LHCN-M2 (cell line): ENCODE measurements around the gene USP40. TPM values are rescaled to one million over a fixed set of nuclear protein-coding genes. Genes with fewer than 3 reads are reported as not detected.

Source experiments
- DNase-seq: peaks from one replicate; pipeline ENCODE4 v3.0.0-alpha.2; 2012; ENCODE audit warnings: low read depth
- total RNA-seq: library from RNA; depleted of rRNA; stranded (reverse); fragments of >200 nt; gene quantifications from 2 replicates; pipeline ENCODE4 v1.2.3, GENCODE V29; 2014

USP40 gene
- total RNA-seq, 1 experiment from 2014 or later: 28.5 TPM

DNA sequence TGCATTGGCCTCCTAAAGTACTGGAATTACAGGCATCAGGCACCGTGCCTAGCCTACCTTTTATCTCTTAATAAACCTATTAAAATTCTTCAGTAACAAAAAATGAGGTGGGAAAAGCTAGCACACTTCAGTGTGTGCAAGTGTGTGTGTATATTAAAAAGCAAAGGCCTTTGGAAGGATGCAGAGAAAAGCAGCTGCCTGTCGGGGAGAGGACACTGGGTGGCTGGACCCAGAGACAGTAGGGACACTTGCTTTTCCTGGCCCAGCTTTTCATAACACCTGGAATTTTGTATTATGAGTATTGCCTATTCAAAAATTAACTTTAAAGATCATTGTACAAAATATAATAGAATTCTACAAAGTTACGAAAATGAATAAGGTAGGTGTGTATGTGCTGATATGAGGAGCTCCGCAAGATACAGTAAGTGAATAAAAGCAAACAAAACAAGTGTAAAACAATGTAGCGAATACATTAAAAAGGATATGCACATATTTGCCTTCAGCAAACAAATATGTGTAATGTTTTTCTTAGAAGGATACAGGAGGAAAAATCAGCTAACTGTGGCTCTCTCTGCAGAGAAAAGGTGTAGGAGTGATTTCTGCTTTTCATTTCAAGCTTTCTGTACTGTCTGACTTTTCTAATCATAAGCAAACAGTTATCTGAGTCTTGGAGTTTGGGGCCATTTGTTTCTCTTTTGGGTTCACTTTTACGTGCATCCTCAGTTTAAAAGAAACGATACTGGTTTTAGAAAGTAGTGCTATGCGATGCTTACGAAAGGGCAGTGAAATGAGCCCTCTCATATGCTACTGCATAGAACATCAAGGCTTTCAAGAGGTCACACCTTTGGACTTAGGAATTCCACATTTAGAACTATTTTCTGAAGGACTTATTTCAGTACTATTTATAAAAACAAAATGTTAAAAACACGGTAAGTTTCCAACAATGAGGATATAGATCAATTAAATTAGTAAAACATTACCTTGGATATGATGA is 70.8 kb downstream of the USP40 start:
- no peak for DNase-seq

DNA sequence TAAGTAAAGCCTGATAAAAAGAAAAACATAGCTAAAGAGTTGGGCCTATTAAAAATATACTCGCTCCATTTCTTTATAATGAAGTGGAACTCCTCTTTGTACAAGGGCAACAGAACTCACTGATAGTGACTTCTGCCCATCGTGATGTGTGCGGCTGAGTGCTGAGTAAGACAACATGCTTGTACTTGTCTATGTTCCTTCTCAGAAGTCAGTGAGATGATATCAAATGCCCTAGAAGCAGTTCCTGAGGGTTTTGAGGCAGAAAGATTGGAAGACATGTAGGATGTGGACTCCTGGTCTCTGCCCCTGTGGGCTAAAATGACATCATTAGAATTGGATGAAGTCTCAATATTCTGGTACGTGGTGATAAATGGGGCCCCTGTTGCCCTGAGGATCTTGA is 73.8 kb downstream of the USP40 start:
- no peak for DNase-seq

DNA sequence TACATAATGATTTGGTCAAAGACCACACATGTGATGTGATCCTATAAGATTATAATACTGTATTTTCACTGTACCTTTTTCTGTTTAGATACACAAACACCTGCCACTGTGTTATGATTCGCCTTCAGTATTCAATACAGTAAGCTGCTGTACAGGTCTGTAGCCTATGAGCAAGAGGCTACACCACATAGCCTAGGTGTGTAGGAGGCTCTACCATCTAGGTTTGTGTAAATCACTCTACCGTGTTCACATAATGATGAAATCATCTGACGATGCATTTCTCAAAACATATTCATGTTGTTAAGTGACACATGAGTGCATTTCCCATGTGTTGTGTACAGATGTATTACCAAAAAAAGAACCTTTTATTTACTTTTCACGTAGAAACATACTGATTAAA is 74.5 kb downstream of the USP40 start:
- no peak for DNase-seq

DNA sequence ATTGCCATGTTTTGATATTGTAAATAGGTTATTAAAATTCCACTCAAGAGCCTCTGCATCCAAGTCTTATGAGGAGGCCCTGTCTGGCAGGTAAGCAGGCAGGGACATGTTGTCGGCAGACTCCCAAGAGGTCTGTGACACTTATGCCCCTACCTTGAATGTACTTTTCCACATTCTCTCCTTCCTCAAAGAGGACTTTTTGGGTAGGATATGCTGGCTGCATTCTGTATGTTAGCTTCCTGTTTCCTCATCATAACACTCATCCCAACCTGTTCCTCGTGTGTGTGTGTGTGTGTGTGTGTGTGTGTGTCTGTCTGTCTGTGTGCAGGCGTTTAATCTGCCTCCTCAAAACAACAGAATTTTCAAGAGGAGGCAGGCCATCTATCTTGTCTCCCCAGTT is 75.3 kb downstream of the USP40 start:
- DNase-seq: no peak

DNA sequence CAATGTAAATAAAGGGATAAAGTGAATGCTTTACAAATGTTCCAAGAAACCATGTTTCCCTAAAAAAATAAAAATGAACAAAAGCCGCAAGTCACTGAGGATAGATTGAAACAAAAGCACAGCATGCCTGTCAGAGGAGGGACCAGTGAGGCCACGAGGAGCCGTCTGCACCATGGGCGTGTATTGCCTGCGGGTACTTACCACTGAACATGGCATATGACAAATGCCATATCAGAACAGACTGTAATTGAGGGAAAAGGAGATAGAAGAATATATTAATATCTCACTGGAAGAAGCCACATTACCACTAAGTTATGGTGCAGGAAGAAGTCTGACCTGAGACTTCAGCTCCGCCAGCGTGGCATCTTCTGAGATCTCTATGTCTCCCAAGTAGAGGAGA is 75.8 kb downstream of the USP40 start:
- no peak for DNase-seq

DNA sequence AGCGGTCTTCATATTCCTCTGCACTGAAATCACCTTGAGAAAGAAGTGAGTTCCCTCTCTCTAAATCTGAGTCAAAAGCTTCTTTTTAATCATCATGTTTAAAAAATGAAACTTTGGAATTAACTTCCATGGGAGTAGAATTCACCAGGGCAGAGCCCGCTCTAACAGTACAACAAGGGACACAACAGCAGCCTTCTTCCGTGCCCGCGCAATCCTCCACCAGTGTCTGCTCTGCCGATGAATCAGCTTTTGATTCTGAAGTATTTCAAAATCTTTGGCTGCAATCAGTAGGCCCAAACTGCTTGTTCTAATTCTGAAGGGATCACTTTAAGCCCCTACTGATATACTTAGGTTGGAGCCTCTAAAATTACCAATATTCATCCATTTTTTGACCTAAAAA is 76.9 kb downstream of the USP40 start:
- no peak for DNase-seq

DNA sequence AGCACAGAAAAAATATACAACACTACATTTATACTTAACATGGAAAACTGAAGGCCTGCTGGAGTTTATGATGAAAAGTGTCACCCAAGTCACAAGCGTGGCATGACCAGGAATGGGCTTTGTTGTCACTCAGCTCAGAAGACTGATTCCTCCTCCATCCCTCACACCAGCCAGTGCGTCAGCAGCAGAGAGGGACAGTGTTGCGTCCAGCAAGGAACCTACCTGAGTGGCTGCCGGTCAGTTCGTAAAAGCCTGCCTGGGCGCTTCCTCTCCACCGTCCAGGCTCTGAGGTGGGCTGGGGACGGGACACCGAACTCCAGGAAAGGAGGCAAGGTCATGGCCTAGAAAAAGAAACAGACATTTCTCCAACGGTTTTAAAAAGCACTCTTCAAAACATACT is 77.4 kb downstream of the USP40 start:
- DNase-seq: no peak

DNA sequence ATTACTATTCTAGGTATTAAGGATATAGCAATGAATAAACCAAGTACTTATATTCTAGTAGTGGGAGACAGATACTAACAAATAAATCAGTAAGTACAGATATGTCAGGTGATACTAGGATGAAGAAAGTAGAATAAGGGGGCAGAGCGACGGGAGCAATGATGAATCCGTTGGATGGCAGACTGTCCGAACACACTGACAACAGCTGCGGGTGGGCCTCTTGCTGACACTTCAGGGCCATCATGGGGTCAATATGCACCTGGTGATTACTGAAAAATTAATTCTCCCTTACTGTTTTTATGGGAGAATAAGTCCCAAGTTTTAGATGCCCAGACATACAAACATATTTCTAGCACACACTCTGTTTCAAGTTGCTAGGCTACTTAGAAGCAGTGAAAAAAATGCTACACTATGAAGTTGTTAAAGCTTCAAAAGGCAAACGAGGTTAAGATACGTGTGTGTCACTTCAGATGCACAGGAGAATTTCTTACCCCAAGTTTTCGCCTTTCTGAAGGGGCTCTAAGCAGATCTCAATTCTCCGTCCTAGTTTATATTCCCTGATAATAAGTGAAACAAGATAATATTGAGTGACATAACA is 78.7 kb downstream of the USP40 start:
- DNase-seq: peak; percentile 52

DNA sequence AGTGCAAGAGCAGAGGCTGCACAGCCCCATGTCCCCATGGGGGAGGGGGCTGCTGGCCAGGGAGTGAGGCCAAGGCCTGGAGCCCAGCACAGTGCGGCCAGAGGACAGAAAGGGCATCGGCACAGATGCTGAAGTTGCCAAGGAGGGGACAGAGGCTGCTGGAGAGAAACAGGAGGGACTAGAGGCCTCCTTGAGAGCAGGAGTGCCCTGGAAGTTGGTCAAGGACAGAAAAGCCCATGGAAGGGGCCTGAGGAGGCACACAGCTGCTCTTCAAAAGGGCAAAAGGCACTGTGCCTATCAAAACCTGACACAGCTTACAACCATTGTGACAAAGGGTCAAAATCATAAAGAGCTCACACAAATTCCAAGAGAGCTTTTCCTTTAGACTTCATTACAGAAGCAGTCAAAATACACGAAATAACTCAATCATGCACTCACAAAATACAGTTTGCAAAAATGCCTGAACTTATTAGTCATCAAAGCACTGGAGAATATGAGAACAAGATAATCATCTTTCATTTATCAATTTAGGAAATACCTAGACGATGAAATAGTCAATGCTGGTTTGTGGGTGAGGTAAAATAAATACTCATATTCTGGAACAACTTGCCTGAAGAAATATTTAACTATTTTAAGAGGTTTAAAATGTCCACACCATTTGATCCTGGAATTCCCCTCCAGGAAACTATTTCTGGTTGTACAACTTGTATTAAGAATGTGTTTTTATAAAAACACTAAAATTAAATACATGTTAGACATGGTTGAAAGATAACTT is 79.6 kb downstream of the USP40 start:
- DNase-seq: peak; percentile 70

DNA sequence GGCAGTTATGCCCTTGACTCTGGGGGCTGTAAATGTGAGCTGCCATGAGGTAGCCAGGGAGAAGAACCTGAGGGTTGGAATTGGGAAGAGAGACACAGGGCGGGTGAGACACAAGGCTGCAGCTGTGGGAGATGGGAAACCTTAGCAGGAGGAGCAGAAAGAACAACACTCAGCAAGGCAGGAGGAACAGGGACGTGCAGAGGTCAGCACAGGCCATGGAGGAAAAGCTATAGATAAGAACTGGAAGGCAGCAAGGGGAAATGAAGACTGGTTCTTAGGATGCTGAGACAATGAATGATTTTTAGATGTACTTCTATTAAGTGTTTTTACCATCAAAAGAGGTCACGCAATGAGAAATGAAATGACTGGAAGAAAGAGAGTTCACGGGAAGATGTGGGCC is 80.2 kb downstream of the USP40 start:
- no peak for DNase-seq

DNA sequence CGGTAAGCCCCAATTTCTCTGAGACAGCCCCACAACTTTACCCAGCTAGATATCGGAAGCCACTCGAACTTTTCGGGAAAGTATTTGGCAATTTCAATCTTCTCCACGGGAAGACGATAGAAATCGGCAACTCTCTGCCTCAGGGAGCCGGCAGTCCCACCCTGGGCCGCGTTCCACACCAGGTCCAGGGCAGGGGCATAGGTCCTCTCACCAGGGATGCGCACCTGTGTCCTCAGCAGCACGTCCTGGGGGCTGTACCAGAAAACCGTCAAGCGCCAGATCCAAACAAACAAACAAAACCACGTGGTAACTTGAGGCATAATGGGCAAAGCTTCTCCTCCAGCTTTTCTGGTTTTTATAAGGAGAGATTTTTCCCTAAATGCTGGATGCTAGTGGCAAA is 80.9 kb downstream of the USP40 start:
- DNase-seq: no peak

DNA sequence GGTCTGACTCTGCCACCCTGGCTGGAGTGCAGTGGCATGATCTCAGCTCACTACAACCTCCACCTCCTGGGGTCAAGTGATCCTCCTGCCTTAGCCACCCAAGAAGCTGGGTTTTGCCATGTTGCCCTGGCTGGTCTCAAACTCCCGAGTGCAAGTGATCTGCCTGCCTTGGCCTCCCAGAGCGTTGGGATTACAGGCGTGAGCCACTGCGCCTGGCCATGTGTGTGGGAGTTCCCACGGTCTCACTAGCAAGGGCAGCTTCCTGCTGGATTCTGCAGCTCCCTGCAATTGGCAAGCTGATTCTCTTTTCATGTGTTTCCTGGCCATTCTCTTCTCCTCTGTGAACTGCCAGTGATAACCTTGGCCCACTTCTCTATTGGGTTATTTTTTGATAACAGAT is 84.0 kb downstream of the USP40 start:
- no peak for DNase-seq

DNA sequence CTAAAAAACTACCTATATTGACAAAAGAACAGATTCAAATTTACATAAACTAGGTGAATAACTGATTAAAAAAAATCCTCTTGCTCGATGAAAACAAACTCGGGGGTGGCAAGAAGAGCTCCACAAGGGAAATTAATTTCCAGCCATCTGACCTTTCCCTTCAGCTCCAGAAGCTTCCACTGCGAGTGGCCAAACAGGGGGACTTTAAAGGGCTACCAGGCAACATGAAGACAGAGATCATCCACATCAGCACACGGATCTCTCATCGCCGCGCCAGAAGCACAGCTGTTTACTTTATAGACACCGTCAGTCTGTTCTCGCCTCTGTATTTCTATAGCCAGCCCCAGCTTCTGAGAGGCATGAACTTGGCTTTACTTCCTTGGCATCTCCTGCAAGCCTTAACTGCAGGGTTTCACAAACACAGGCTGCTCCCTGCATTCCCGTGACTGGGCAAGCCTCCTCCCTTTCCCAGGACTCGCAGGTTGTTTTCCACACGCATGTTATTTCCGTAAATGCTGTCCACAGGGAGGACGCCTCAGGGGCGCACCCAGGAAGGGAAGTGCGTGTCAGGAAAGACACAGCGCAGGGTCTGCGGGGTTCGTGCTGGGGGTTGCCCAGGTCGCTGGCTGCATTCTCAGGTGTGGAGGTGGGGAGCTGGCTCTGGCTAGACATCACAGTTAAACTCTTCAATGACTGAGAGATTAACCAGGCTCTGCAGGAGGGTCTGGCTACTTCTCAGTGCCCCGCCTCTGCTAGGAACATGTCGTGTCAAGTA is 85.0 kb downstream of the USP40 start:
- no peak for DNase-seq

DNA sequence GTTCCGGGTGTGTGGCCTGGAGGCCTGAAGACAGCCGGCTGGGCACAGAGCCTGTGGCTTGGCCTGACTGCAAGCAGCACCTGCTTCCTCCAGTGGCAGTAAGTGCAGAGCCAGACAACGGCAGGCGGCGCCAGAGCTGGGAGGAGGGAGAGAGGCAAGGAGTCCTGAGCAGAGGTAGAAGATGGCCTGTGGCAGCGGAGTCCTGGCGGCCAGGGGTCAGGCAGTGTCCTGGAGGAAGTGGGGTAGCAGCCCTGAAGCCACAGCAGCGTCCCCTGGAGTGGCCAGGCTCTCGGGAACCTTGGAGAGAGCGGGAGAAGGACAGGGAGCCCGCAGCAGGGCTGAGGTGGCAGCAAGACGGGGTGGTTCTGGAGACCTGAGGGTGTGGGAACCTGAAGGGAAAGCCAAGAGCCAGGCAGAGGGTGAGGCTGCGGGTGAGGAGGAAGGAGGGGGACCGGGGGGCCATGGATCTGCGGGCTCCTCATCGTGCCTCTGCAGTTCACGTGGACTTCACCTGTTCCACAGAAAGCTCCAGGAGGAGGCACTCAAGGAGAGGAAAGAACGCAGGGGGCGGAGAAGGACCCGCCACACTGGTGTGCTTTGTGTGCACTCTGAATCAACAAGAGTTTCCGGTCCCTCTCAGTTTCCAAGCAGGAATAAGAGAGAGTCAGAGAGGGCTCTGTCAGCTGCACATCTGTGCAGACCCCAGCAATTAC is 85.9 kb downstream of the USP40 start:
- DNase-seq: peak; percentile 27

DNA sequence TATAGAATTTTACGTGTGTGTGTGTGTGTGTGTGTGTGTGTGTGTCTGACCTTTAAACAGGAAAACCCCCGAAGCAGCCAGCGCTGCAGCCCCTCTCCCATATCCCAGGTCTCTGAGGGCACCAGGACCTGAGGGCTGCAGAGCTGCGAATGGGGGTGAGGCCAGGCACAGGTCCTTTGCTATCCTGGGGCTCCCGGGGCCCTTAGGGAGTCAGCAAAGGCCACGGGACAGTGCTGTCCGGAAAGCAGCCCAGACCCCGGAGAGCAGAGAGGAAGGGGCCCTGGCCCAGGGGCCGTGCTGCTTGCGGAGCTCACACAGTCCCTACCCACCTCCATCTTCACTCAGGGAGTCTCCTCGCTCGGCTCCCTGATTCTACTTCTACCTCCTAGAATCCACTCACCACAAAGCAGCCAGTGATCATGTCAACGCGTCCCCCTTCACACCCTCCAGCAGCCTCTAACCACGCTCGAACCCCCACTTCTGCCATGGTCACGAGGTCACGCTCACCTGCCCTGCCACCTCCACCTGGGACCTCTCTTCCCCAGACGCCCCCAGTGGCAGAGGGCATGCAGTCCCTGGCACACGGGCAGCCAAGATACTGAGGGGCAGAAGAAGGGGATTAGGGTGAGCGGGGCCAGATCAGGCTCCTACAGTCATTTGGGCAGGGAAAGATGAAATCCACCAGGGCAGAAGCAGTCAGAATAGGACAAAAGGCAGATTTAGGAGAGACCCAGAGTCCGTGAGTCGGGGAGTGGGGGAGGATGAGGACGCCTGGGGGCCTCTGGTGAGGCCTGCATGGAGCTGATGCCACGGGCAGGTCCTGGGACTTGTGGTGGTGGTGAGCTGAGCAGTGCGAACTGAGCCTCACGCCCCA is 86.7 kb downstream of the USP40 start:
- DNase-seq: no peak

DNA sequence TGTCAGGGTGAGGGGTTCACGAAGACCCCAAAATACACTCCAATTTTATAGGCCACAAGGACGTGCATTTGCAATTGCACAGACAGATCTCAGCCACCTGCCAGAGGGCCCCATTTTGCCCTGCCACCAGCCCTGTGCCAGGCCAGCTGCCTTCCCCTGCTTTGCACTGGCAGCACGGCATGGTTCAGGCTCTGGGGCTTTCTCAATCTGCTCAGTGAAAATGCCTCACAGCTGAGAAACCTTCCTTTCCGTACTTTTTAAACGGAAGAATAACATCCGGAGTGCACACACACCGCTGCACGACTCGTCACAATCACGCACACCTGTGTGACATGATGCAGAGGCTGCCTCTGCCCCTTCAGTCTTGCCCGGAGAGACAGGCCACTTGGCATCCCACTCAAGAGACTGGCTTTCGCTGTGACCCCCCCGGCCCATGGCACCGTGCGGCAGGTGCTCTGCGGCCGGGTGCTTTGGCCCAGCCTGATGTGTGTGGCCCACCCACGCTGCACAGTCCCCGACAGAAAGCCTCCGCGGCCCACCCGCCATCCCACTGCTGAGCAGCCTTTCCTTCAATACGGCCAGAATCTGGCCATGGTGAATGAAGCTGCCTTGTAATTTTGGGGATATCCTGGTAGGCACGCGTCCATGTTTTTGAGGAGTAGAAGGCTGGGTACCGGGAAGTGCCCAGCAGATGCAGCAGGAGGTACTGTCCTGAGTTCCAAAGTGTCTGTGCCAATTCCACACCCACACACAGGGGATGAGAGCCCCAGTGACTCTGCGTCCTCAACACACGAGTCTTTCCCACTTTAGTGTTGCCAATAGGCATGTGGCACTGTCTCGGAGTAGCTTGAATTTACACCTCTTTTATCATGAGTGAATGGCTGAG is 88.8 kb downstream of the USP40 start:
- no peak for DNase-seq

DNA sequence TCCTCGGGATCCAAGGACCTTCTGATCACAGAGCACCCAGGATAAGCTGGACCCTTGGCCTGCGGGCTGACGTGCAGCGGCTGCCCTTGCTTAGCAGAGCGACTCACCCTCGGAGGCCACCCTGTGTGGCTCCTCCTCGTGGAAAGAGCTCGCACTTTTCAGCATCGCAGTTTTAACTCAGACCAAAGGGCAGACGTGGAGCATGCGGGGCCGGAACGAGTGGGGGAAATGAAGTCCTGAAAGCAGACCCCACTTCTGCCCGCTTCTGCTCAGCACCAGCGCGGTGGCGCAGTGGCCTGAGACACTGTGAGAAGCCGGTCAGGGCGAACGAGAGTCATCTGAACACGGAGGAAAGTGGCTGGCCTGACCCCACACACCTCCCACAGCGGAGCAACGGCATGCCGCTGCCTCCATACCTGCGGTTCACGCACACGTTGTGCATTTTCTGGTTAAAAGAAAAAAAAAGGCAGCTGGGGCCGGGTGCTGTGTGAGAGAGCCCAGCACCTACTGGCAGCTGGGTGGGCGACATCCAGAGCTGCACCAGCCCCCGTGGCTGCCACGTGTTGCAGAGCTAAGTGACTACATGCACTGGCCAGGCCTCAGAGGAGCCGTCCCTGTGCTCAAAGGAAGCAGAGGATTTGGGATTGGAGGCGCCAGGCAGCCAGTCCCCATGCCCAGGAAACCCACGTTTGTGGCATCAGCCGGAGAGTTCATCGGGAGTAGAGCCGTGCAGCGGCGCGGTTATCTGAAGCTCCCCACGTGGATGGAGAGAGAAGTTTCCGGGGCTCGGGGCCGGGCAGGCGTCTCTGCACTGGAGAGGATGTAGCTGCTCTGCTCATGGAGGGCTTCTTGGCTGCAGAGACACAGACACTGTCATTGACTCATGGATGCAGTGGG is 89.7 kb downstream of the USP40 start:
- no peak for DNase-seq

DNA sequence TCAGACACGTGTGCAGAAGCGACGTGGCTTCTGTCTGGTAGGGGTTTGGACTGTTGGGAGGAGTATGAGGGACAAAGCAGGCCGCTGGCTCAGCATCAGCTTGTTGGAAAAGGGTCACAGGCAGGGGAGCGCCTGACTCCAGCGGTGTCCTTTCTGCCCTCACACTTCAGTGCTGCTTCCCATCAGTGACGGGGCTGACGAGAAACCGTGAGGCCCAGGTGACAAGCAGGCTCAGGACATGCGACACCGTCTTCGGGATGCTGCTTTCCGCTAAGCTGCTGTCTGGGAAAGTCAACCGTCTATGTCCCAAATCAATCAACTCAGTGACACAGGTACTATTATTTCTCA is 90.5 kb downstream of the USP40 start:
- no peak for DNase-seq
